ENCODE measurements around the gene KLHL3.
"Not testable (repeated sequence)": the region's sequence is repeated elsewhere in the genome, so short reads cannot be mapped to it uniquely, and the experiment has no call there.

DNA sequence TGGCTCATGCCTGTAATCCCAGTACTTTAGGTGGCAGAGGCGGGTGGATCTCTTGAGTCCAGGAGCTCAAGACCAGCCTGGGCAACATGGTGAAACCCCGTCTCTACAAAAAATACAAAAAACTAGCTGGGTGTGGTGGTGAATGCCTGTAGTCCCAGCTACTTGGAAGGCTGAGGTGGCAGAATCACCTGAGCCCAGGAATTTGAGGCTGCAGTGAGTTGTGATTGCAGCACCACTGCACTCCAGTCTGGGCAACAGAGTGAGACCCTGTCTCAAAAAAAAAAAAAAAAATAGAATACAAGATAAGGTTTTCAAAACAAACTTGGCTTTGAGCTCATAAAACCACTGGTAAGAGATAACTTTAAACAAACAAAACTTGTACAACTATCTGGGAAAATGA lies 92.8 kb downstream of the KLHL3 start:
- TF ChIP-seq, protein P1, sequence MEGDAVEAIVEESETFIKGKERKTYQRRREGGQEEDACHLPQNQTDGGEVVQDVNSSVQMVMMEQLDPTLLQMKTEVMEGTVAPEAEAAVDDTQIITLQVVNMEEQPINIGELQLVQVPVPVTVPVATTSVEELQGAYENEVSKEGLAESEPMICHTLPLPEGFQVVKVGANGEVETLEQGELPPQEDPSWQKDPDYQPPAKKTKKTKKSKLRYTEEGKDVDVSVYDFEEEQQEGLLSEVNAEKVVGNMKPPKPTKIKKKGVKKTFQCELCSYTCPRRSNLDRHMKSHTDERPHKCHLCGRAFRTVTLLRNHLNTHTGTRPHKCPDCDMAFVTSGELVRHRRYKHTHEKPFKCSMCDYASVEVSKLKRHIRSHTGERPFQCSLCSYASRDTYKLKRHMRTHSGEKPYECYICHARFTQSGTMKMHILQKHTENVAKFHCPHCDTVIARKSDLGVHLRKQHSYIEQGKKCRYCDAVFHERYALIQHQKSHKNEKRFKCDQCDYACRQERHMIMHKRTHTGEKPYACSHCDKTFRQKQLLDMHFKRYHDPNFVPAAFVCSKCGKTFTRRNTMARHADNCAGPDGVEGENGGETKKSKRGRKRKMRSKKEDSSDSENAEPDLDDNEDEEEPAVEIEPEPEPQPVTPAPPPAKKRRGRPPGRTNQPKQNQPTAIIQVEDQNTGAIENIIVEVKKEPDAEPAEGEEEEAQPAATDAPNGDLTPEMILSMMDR (IDR thresholded peaks at IDR 0.05): not testable (repeated sequence)
- not testable (repeated sequence) for TF ChIP-seq POLR2A (IDR thresholded peaks at IDR 0.05)
